GM11168 (cell line): ENCODE data around the gene ZNF608.

ENCODE experiments used
- in situ Hi-C: fragments of 300-500 bp; cut with MboI; formaldehyde crosslinking; loops from one replicate; pipeline ENCODE4 v1.12.0; 2022; ENCODE audit warnings: low sequenced_read_pairs; ENCODE audit not compliant: unreplicated experiment

Gene ZNF608

DNA sequence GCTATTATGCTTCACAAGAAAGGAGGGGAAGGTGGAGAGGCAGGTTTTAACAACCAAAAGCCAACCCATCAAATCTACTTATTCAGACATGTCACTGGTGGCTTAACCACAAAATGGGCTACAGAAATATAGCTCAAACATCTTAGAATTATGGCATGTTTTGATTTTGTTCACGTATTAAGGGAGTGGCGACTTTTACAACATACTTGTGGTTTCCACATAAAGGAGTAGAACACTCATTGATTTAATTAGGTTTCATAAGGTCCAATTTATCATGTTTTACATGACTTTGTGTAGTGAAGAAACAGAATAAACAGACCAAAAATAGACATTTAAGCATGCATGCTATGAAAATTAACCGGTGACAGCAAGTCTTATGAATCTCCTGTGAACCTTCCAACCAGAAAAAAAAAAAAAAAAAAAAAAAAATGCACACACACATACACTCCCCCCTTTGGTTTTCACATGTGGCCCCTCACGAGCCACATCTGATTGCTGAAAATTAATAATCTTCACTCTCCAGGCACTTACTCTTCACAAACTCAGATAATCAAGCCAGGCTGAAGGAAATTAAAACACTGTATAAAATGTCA, 5.4 kb downstream of the ZNF608 start:
- in situ Hi-C loops: loop anchor here (10.0 kb wide), 3 partner anchors 184 to 674 kb away; no protein-coding TSS in a partner anchor

DNA sequence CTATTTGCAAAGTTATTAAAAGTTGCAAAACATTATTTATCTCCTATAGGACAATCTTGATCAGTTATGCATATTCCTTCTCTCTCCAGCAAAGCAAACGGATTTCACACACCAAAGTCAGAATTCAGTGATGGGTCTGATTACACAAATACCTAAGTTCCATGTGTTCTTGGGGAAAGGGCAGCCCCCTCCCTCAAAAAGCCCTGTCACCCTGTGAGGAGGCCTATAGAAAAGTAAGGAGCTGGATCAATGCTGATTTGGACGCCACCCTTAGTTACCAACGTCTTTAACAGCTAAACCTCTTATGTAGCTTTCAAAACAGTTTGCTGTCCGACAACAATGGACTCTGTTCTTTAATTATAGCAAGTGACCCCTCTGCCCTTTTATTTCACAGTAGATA, 6.4 kb downstream of the ZNF608 start:
- in situ Hi-C loops: loop anchor here (10.0 kb wide), 3 partner anchors 185 to 675 kb away; no protein-coding TSS in a partner anchor

DNA sequence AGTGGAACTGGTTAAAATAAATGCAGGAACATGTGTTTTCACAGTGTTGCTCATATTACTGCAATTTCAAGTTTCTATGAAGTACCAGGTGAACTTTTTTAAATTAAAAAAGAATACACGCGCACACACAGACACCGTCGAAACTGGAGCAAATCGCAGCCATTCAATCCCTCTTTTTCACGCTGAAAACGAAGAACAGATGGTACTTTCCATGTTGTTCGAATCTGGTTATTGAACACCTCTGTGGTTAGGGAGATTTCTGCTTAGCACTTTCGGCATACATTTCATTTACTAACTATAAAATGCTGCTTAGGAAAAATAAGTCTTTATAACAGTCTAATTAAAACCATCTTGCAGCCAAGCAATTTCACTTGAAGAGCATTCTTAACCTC, 6.8 kb downstream of the ZNF608 start:
- in situ Hi-C loops: loop anchor here (10.0 kb wide), 3 partner anchors 185 to 675 kb away; no protein-coding TSS in a partner anchor

DNA sequence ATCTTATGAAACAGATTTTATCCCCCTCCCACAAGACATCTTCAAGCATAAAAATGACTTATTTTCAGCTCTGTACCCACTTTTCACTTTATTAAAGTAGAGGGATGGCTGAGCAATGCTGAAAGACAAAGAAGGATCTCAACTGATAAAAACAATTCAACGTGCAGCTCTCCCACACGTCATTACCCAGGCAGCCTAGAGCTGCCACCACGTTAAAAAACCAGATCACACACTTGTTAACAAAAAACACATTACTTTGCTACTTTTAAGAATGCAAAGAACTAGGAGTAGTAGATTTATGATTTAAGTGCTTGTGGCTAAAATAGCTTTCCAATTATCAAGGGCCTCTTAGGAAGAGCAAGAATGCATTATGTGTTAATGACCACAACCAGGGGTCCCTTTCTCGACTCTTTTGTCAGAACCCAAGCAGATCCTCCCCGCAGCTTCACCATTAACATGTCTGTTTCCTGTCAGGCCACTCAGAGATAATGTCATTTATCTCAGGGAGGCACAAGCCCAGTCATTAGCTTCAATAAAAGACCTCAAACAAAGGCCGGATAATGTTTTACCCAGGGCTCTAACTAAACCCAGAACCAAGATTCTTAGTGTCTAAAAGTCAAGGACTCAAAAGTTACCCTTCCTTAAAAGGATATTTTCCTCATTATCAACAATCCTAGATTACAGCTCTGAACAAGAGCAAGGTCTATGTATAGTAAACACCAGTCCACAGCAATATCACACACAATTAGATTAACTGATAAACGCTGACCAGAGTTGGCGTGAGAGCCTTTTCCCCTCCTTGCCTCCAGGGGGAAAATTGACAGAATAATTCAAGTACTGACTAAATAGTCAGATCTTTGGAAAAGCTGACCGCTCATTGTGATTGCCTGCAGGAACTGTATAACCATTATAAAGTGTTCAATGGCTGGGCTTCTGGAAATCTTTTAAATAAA, 7.5 kb downstream of the ZNF608 start:
- in situ Hi-C loops: no loop called here

DNA sequence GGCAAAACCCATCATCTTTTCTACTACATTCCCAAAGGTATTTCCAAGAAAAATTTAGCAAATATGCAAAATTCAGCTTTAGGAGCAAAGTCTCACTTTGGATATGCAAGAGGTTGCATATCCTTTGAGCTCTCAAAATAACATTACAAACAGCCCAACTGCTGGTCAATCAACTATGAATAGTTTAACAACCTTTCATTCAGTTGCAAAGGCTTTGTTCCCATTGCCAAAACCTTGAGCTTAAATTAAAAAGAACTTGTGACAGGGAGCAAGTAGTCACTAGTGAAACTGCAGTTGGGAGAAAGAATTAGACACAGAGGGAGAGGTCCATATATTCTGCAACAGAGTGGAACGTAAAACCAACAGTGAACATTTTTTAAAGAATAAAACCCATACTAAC, 8.8 kb downstream of the ZNF608 start:
- in situ Hi-C loops: no loop called here

DNA sequence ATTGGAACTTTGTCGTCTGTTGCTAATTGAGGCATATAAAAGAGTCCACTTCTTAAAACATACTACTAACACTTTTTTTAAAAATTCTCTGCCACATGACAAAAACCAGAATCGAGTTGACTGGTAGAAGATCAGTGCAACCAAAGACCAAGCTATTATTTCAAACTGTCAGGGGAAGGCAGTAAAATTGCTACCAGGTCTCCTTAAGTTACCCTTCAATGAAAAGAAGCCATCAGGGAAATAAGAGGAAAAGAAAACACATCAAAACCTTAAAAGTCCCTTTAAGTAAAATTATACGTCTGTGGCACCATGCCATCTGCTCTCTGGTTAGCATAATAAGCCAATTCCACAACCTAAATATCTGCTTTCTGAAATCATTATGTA, 9.6 kb downstream of the ZNF608 start:
- in situ Hi-C loops: no loop called here

DNA sequence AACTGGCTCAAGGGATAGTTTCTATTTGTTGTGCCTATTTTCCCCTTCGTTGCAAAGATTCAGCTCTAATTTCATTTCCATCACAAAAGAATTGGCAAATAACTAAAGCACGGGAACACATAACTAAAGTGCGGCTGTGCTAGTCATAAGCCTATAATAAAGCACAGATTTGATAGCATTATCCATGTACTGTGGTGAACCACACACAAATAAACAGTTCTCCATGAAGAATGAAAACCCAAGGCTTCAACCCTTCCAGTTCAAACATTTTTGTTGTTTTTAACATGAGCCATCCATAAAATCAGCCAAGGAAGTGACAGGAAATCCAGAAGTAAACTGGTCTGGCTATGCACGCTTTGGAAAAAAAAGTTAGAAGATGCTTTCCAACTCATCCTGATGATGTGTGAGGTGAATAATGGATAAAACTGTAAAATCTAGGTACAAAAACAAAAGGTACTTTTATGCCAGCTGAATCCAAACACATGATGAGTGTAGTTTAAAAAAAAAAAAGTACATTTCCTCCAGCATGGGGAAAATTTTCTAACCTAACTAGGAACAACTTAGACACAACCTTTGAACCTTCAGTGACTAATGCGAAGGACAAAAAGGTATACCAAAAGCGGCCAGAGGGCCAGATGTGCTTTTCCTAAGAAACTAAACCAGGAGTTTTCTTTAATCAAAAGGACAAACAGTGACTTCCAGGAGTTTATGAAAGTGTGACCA, 10.2 kb downstream of the ZNF608 start:
- in situ Hi-C loops: no loop called here

DNA sequence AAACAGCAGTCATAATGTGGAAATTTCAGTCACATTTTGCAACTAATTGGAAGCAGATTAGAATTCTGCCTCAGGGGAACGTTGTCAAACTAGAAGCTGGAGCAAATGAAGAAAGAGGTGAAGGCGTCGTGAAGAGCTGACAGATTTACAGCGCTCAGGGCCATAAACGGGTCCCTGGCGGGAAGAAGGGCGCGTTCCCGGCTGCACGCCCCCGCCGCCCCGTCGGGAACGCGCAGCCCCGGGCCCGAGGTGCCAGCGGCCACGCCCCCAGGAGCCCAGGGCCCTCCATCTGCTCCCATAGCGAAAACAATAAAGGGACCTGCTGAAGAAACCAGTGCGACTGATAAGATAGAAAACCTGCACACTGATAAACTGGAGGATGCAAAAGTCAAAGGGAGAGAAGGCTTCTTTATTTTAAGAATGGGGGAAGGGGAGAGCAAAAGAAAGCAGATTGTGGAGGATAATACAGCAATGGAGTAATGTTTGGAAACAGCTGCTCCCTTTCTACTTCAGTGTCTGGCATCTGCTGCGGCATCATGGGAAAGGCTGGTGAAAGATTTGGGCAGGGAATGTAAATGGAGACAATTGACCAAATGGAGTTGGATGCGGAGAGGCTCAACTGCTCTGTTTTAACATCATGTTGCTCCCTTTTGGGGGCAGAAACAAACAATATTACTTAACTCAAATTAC, 11.1 kb downstream of the ZNF608 start:
- in situ Hi-C loops: no loop called here

DNA sequence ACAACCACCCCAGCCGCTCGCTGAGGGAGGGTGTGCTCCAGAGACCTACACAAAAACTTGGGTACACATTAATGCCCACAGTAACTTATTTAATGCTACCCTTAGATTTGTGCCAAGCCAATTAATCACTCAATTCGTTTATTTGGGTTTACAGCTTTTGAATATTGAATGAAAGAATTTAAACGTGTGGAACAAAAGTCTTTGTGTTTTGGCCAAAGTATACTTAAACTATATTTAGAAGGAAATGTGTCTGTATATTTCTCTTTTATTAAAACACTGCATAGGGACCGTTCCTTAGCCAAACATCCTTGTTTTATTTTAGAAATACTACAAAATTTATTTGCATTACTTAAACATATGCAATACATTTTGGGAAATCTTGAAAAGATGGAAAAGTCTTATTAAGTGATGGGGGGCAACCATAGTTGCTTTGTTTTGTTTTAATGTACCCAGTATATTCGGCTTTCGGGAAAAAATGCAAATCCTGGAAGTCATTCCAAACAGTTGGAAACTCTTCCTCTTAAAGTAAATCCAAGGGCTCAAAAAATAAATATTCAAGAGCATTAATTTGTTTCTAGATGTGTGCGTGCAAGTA, 11.8 kb downstream of the ZNF608 start:
- in situ Hi-C loops: no loop called here

DNA sequence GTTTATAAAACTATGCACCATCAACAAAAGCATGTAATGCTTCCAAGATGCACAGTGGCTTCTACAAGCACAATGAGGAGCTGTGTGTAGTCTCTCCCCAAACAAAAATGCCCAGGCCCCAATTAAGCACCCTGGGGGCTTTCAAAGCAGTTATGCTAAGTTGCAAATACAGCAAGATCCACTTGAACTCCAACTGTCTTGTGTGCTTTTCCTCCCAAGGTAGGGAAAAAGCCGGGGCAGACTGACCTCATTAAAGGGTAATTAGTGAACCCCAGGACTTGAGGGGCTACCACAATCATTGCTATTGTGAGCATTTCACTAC, 13.1 kb downstream of the ZNF608 start:
- in situ Hi-C loops: no loop called here

DNA sequence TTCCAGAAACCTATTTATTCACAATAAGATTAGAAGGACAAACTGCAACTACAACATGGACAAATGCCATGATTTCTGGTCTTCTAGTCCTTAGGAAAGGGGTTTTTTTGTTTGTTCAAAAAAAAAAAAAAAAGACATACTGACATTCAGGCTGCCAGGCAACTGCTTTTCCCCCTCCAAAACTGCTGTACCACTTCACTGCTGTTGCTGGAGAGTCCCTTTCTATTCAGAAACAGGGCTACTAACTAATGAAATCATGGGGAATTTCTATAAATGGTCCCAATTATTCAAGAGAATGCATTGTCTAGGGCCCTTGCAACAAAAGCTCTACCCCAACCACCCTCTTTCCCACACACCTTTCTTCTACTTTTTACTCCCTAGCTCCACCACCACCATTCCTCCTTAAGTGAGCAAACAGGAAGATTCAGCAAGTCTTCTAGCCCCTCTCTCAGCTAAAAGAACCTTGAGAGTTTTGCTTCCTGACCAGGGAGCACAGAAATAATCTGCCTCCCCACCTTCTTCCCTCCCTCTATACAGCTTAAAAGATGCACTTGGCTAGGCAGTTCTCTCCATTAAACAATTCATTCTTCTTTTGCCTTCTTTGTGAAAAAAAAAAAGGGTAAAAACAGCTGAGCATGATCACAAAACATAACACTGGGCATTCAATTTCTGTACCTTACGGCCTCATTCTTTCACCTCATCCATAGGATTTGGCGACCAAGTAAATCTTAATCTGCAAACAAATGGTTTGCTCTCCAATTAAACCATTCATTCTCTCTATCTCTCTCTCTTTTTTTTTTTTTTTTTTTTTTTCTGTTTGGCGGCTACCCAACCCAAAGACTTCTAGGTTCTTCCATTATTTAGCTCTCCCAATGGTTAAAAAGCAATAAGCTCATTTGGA, 13.8 kb downstream of the ZNF608 start:
- in situ Hi-C loops: no loop called here

DNA sequence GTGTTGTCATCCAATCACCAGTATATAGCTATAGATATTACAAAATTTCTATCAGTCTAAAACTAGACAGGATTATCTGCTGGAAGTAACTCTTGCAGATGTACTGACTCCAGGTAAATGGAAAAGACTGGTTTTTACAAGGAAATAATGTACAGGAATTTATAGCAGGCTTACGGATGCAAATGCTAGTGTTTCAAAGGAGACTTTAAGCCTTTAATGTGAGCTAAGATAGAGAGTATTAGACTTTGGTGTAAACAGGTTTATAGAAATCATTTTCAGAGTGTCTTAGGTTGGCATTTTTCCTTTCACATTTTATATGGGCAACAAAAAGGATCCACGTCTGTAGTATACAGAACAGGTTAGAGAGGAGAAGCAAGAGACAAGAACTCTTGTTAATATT, 16.1 kb downstream of the ZNF608 start:
- in situ Hi-C loops: no loop called here

DNA sequence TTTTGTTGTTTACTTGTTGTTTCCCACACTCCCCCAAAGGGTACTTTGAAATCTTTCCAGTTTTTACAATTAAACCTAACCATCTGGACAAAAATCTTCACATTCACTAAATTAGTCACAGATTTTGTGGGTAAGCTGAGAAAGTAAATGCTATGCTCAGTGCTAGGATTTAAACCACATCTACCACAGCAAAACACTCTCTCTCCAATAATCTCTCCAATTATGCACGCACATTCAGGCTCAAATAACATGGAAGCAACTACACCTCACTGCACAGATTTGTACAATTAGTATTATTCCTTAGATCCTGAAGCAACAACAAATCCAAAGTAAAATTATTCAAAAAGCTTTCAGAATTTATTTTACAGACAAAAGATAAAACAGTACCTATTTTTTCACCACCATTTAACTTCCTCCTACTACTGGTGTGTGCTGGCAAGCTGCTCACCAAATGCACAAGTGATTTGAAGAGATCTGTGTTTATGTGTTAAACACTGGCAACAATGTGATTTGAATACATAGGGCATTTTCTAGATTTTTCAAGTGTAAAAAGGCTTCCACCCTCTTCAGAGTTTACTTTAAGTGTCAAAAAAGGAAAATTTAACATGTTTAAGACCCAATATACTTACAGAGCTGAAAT, 16.6 kb downstream of the ZNF608 start:
- in situ Hi-C loops: no loop called here

DNA sequence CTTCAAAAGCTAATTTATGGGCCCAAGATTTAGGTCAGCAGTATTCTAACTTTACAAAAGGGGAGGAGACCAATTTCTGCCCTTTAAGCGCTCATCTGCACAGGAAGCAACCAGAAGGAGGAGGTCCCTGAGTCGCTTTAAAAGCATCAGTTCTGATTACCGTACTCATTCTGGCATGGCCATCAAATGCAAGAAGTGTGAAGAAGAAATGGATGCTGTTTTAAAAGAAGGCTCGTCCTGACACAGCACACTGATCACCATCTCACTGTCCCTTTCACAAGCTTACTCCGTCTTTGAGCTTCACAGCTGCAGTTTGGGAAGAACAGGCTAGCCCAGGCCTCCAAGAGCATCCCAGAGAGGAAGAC, 17.5 kb downstream of the ZNF608 start:
- in situ Hi-C loops: no loop called here

DNA sequence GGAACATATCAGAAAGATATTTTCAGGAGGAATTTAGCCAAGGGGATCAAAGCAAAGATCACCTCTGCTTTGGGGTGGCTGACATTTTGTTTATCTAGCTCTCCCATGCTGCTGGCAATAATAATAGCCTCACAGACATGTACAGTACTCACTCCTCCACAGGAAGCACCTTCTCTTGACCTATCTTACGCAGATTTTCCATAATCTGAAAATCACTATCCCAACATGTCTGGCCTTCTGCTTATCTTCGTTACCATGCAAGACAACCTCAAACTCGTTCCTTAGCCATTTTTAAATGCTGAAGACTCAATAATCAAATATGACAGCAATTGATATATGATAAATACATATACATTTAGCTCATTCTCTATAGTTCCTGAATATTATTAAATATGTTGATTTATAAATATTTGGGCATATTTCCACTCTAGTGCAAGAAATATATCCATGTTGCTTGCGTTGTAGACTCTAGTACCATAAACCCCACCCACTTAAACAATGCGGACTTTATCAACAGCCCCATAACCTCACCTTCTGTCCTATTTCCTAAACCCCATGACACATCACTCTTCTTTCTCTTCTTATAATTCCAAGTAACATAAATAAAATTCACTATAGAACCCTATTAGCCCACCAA, 18.0 kb downstream of the ZNF608 start:
- in situ Hi-C loops: no loop called here

DNA sequence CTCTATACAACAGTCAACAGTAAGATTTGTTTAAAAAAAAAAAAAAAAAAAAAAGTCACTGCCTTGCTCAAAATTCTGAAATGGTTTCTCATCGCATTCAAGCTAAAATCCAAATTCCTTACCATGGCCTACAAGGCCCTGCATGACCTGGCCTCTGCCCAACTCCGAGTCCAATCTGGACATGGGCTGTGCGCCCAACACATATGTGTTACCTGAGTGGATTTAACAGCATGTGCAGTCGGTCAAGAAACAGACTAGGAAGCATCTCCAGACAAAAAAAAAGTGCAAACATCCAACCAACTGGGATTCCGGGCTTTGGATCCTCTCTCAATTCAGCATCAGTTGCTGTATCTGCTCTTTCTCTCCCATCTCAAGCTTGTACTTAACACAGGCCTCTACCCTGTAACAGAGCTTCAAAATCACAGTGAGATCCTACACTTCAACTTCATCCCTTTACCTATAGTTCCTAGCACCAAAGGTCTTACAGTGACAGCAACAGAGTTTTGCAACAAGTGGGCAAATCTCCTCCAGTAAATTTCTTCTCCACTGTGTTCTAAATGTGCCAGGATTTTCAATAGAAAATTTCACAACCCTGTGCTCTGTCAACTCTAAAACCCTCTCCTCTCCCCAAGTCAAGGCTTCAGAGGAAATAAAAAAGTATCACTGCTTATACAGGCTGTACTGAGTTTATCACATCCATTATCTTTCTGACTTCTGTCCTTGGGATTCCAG, 19.6 kb downstream of the ZNF608 start:
- in situ Hi-C loops: no loop called here

DNA sequence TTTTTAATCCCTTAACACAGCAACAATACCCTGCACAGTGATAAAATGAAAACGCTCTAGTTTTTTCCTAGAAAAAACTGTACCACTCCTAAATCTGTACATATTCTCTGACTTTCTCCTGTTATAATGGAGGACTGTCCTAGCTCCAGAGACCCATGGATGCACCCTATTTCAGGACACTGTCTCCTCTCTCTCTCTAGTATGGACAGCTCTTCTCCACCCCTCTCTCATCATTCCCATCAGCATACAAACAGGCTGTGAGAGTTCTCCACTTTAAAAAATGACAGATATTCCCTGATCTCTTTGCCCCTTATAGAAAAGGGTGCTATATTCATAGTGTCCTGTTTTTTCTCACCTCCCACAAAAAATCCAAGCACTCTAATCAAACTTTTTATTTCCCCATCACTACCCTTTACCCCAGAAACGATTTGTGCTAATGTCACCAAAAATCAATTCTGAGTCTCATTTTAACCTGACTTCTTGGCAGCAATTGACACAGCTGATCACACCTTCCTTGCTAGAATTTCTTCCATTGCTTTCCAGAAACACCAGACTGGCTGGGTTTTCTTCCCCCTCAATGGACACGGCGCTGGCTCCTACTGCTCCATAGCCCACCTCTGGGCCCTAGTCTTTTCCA, 20.7 kb downstream of the ZNF608 start:
- in situ Hi-C loops: no loop called here
